ENCODE data around the gene PTPRG. TPM values are rescaled to one million over a fixed set of nuclear protein-coding genes. Genes with fewer than 3 reads are reported as not detected.

Gene PTPRG
- polyA plus RNA-seq, 3 donors, result not detected

GRCh38 chr3:61688307-61688984, 127.1 kb downstream of the PTPRG start:
- no peak overlapping the region for H3K4me2 ChIP-seq (replicated peaks; ENCODE audit: extremely low read depth, low read length, poor library complexity, severe bottlenecking)
- Mint-ChIP-seq H3K9me3 (peaks cover 0 to 3% (median 2%) of the 10 kb centered on the region in 7 donors), H3K4me3 (no peak overlapping the region), H3K27ac (no peak overlapping the region), H3K4me1 (no peaks in the 10 kb centered on the region), H3K36me3 (no peaks in the 10 kb centered on the region), H3K27me3 (ENCODE audit: low read depth in 3 of 3) (peaks cover 0 to 2% (median 2%) of the 10 kb centered on the region in 3 donors)
- intact Hi-C loops (cut with micrococcal nuclease), result no loop called here
- H3K4me3 ChIP-seq (replicated peaks in 1 of 3; ENCODE audit: low read depth in 2 of 3, low read length in 3 of 3), result no peak overlapping the region
- H2AFZ ChIP-seq (ENCODE audit: insufficient read depth, low read depth, low read length, poor library complexity, severe bottlenecking), result no peak overlapping the region
- 72% methylated on average over 12 of the region's 13 CpGs for WGBS (ENCODE audit: insufficient coverage)
- H3K79me2 ChIP-seq (ENCODE audit: insufficient read depth, low read length), result no peaks in the 10 kb centered on the region
- no peak overlapping the region for H3K27ac ChIP-seq (ENCODE audit: low read depth in 1 of 2, low read length in 2 of 2)
- no peaks in the 10 kb centered on the region for H3K27me3 ChIP-seq (ENCODE audit: control insufficient read depth in 2 of 2, insufficient read depth in 2 of 2, low read length in 2 of 2)
- no peaks in the 10 kb centered on the region for H3K9me3 ChIP-seq (replicated peaks in 1 of 2; ENCODE audit: control insufficient read depth in 1 of 2, insufficient read depth in 1 of 2, low read length in 2 of 2)
- TF ChIP-seq CTCF (IDR thresholded peaks at IDR 0.05), result no peak
- H3K4me1 ChIP-seq (ENCODE audit: control insufficient read depth in 1 of 2, insufficient read depth in 2 of 2, low read length in 2 of 2), result no peaks in the 10 kb centered on the region
- H3K9ac ChIP-seq (ENCODE audit: insufficient read depth, low read length, poor library complexity, severe bottlenecking), result no peak overlapping the region
- no peaks in the 10 kb centered on the region for H4K20me1 ChIP-seq (ENCODE audit: insufficient read depth, low read length)
- no peak for DNase-seq
- H3K36me3 ChIP-seq (replicated peaks in 1 of 2; ENCODE audit: control insufficient read depth in 1 of 2, insufficient read depth in 2 of 2, low read length in 2 of 2), result no peaks in the 10 kb centered on the region

- Histone ChIP-seq H3K9me3 (replicated peaks in 1 of 2; ENCODE audit: control insufficient read depth in 1 of 2, insufficient read depth in 1 of 2, low read length in 2 of 2) (no peaks in the 10 kb centered on the region), H2AFZ (ENCODE audit: insufficient read depth, low read depth, low read length, poor library complexity, severe bottlenecking) (no peak overlapping the region), H3K79me2 (ENCODE audit: insufficient read depth, low read length) (no peaks in the 10 kb centered on the region), H3K27me3 (ENCODE audit: control insufficient read depth in 2 of 2, insufficient read depth in 2 of 2, low read length in 2 of 2) (no peaks in the 10 kb centered on the region), H3K9ac (ENCODE audit: insufficient read depth, low read length, poor library complexity, severe bottlenecking) (no peak overlapping the region), H3K27ac (ENCODE audit: low read depth in 1 of 2, low read length in 2 of 2) (no peak overlapping the region), H3K4me3 (replicated peaks in 1 of 3; ENCODE audit: low read depth in 2 of 3, low read length in 3 of 3) (no peak overlapping the region), H3K4me1 (ENCODE audit: control insufficient read depth in 1 of 2, insufficient read depth in 2 of 2, low read length in 2 of 2) (no peaks in the 10 kb centered on the region), H3K36me3 (replicated peaks in 1 of 2; ENCODE audit: control insufficient read depth in 1 of 2, insufficient read depth in 2 of 2, low read length in 2 of 2) (no peaks in the 10 kb centered on the region), H3K4me2 (replicated peaks; ENCODE audit: extremely low read depth, low read length, poor library complexity, severe bottlenecking) (no peak overlapping the region), H4K20me1 (ENCODE audit: insufficient read depth, low read length) (no peaks in the 10 kb centered on the region)
- WGBS (ENCODE audit: insufficient coverage), result 78% methylated on average over 4 of the region's 5 CpGs
- no peak for DNase-seq
- Mint-ChIP-seq H3K4me1 (no peaks in the 10 kb centered on the region), H3K9me3 (peaks cover 0 to 9% (median 2%) of the 10 kb centered on the region in 7 donors), H3K36me3 (no peaks in the 10 kb centered on the region), H3K27me3 (ENCODE audit: low read depth in 3 of 3) (peaks cover 0 to 3% (median 2%) of the 10 kb centered on the region in 3 donors), H3K27ac (no peak overlapping the region), H3K4me3 (no peak overlapping the region)
- TF ChIP-seq CTCF (IDR thresholded peaks at IDR 0.05), result no peak
- intact Hi-C loops (cut with micrococcal nuclease), result no loop called here
Observed at GRCh38 chr3:61690016-61690415, 128.6 kb downstream of the PTPRG start.
